ENCODE data around the gene DCLRE1B. TPM values are rescaled to one million over a fixed set of nuclear protein-coding genes. Genes with fewer than 3 reads are reported as not detected.

DCLRE1B gene
- total RNA-seq, 2 experiments from 2014 or later = 19.1 to 19.3 TPM

DNA sequence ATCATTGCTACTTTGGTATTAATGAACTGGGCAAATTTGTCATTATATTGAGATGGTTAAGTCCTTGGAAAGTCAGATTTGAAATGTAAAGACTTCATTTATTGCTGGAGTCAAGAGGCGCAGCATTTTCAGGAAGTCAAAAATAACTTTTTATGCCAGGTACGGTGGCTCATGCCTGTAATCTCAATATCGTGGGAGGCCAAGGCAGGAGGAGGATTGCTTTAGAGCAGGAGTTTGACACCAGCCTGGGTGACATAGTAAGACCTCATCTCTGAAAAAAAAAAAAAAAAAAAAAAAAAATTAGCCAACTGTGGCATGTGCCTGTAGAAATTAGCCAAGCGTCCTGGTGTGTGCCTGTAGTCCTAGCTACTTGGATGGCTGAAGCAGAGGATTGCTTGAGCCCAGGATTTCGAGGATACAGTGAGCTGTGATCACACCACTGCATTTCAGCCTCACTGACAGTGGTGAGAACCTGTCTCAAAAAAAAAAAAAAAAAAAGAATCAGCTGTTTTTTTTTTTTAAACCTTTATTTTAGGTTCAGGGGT, 29.5 kb downstream of the DCLRE1B start:
- ChIA-PET POLR2A (interaction anchor here (0.6 to 6.1 kb wide), 6 partner anchors 13 to 123 kb away, joined by 3 to 60 read pairs (median 4); partner anchors contain the start of genes AP4B1, DCLRE1B and RSBN1), CTCF (interaction anchor here (0.9 to 2.2 kb wide), 3 partner anchors 11 to 31 kb away, joined by 3 to 13 read pairs (median 4); no protein-coding TSS in a partner anchor)
- TF ChIP-seq, protein P1, sequence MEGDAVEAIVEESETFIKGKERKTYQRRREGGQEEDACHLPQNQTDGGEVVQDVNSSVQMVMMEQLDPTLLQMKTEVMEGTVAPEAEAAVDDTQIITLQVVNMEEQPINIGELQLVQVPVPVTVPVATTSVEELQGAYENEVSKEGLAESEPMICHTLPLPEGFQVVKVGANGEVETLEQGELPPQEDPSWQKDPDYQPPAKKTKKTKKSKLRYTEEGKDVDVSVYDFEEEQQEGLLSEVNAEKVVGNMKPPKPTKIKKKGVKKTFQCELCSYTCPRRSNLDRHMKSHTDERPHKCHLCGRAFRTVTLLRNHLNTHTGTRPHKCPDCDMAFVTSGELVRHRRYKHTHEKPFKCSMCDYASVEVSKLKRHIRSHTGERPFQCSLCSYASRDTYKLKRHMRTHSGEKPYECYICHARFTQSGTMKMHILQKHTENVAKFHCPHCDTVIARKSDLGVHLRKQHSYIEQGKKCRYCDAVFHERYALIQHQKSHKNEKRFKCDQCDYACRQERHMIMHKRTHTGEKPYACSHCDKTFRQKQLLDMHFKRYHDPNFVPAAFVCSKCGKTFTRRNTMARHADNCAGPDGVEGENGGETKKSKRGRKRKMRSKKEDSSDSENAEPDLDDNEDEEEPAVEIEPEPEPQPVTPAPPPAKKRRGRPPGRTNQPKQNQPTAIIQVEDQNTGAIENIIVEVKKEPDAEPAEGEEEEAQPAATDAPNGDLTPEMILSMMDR (IDR thresholded peaks at IDR 0.05) = no peak
- peak overlapping the region; percentile 97 for H3K27ac Mint-ChIP-seq
- DNase-seq (no peak), ATAC-seq (no peak)
- H3K27me3 Mint-ChIP-seq = no peaks in the 10 kb centered on the region
- H3K9me3 Mint-ChIP-seq = no peaks in the 10 kb centered on the region
- H3K4me1 Mint-ChIP-seq (ENCODE audit: low read depth) = peaks cover 68% of the 10 kb centered on the region
- intact Hi-C loops (cut with micrococcal nuclease) = loop anchor here (5.0 kb wide), 1 partner anchor 62 kb away; the partner anchor contains the start of gene PTPN22
- peak overlapping the region; percentile 90 for H3K4me3 Mint-ChIP-seq
- H3K36me3 Mint-ChIP-seq (ENCODE audit: low read depth) = peaks cover 27% of the 10 kb centered on the region

DNA sequence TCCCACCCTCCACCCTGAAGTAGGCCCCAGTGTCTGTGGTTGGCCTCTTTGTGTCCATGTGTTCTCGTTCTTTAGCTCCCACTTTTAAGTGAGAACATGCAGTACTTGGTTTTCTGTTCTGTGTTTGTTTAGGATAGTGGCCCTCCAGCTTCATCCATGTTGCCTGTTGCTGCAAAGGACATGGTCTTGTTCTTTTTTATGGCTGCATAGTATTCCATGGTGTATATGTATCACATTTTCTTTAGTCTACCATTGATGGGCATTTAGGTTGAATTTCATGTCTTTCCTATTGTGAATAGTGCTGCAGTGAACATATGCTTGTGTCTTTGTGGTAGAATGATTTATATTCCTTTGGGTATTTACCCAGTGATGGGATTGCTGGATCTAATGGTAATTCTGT, 30.1 kb downstream of the DCLRE1B start:
- no peak overlapping the region for H3K4me3 Mint-ChIP-seq
- CTCF ChIA-PET = interaction anchor here (1.2 to 2.2 kb wide), 3 partner anchors 10 to 28 kb away, joined by 4 read pairs; no protein-coding TSS in a partner anchor

DNA sequence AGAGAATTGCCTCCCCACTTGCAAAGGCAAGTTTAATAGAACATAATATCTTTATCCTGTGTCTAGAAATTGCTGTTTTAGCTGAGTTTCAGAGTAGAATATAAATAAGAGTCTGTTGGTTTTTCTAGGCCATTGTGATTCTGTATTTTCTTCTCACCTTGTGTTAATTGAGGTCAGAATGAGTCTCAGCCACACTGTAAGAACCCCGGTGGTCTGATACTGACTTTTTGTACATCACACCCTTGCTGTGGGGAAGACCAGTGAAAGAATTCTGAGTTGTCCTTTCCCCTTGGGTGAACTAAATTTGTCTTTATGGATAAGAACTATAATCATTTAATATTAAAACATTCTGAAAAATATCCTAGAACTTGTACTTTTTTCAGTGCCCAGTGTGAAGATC, 30.8 kb downstream of the DCLRE1B start:
- peak overlapping the region; percentile 60 for H3K27ac Mint-ChIP-seq
- no peaks in the 10 kb centered on the region for H3K27me3 Mint-ChIP-seq
- H3K9me3 Mint-ChIP-seq = no peaks in the 10 kb centered on the region
- intact Hi-C loops (cut with micrococcal nuclease) = no loop called here
- DNase-seq = peak; percentile 45
- POLR2A ChIA-PET = interaction anchor here (0.8 to 2.4 kb wide), 5 partner anchors 16 to 124 kb away, joined by 3 to 10 read pairs (median 5); partner anchors contain the start of genes AP4B1, DCLRE1B and RSBN1
- peaks cover 35% of the 10 kb centered on the region for H3K36me3 Mint-ChIP-seq (ENCODE audit: low read depth)
- H3K4me3 Mint-ChIP-seq = no peak overlapping the region
- CTCF ChIA-PET = interaction anchor here (1.2 to 1.4 kb wide), 2 partner anchors 16 to 28 kb away, joined by 4 read pairs; no protein-coding TSS in a partner anchor
- H3K4me1 Mint-ChIP-seq (ENCODE audit: low read depth) = peaks cover 79% of the 10 kb centered on the region
- peak; percentile 24 for ATAC-seq
- TF ChIP-seq, protein P1 (IDR thresholded peaks at IDR 0.05) = no peak

More for the DNA sequence above, 30.1 kb downstream of the DCLRE1B start:
- Mint-ChIP-seq H3K27ac (peak overlapping the region; percentile 60), H3K4me1 (ENCODE audit: low read depth) (peaks cover 73% of the 10 kb centered on the region), H3K9me3 (no peaks in the 10 kb centered on the region), H3K27me3 (no peaks in the 10 kb centered on the region), H3K36me3 (ENCODE audit: low read depth) (peaks cover 27% of the 10 kb centered on the region)
- DNase-seq (no peak), ATAC-seq (no peak)
- TF ChIP-seq, protein P1 (IDR thresholded peaks at IDR 0.05) = no peak
- intact Hi-C loops (cut with micrococcal nuclease) = no loop called here
- POLR2A ChIA-PET = interaction anchor here (0.6 to 2.4 kb wide), 6 partner anchors 16 to 123 kb away, joined by 3 to 10 read pairs (median 4); partner anchors contain the start of genes AP4B1, DCLRE1B and RSBN1

DNA sequence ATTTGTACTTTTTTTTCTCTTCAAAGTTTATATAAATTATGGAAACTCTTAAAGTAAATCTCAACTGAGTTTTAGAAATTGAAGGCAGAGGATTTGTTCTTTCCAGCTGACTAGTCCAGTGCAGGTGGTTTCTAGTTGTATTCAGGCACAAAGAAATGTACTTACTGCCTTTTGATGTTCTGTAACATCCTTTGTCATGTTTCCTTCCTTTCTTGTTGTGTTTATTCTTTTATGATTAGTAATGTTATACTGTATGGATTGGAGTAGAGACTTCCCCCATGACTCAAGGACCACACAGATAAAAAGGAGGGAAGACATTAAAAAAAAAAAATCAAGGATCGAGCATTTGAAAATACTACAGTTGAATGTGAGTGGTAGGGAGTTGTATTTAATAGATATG, 32.0 kb downstream of the DCLRE1B start:
- DNase-seq = no peak
- peak overlapping the region; percentile 82 for H3K27ac Mint-ChIP-seq
- TF ChIP-seq, protein P1 (IDR thresholded peaks at IDR 0.05) = no peak
- peaks cover 82% of the 10 kb centered on the region for H3K4me1 Mint-ChIP-seq (ENCODE audit: low read depth)
- intact Hi-C loops (cut with micrococcal nuclease) = no loop called here
- ATAC-seq = no peak
- H3K36me3 Mint-ChIP-seq (ENCODE audit: low read depth) = peaks cover 43% of the 10 kb centered on the region
- ChIA-PET POLR2A (no interaction called here), CTCF (no interaction called here)
- H3K27me3 Mint-ChIP-seq = no peaks in the 10 kb centered on the region
- no peak overlapping the region for H3K4me3 Mint-ChIP-seq
- H3K9me3 Mint-ChIP-seq = no peaks in the 10 kb centered on the region

DNA sequence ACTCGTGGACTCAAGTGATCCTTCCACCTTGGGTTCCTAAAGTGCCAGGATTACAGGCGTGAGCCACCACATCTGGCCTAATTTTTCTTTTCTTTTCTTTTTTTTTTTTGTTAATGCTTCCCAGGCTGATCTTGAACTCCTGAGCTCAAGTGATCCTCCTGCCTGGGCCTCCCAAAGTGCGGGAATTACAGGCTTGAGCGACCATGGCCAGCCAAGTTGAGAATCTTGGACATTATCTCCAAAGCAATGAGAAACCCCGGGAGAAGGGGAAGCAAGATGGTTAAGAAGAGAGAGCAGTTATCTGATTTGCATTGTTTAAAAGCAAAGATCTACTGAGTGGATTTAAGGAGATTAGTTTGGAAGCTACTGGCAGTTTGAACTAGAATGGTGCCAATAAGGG, 33.1 kb downstream of the DCLRE1B start:
- ATAC-seq (no peak), DNase-seq (no peak)
- ChIA-PET CTCF (interaction anchor here (3.1 kb wide), 1 partner anchor 10 kb away, joined by 23 read pairs; no protein-coding TSS in a partner anchor), POLR2A (interaction anchor here (2.8 to 4.2 kb wide), 2 partner anchors 8 to 16 kb away, joined by 8 to 37 read pairs; partner anchors contain the start of gene HIPK1)
- intact Hi-C loops (cut with micrococcal nuclease) = no loop called here
- Mint-ChIP-seq H3K27me3 (no peaks in the 10 kb centered on the region), H3K27ac (peak overlapping the region; percentile 50), H3K4me1 (ENCODE audit: low read depth) (peaks cover 80% of the 10 kb centered on the region), H3K4me3 (no peak overlapping the region), H3K9me3 (no peaks in the 10 kb centered on the region), H3K36me3 (ENCODE audit: low read depth) (peaks cover 44% of the 10 kb centered on the region)
- TF ChIP-seq, protein P1 (IDR thresholded peaks at IDR 0.05) = no peak

Data from activated CD8-positive, alpha-beta T cell treated with anti-CD3 and anti-CD28 coated beads for 36 hours (primary cell).